ENCODE measurements around the gene CLCN3. TPM values are rescaled to one million over a fixed set of nuclear protein-coding genes. Genes with fewer than 3 reads are reported as not detected.

The CLCN3 gene
- total RNA-seq, 1 donor from 2014 or later = 45.0 TPM

DNA sequence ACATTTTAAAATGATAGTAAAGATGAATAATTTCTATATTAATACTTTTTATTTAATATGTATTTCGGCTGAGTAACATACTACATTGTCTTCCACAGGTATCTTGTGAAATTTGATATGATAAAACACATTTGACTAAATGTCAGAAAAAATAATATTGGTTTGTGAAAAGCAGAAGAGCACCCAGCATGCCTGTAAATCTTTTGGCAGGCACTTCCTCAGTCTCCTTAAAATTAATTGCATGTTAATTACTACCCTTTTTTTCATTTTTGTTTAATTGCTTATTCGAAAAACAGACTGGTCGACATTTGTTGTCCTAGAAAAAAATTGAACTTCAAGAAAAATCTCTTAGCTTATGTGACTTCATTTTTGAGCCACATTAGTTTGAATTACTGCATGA is 40.6 kb downstream of the CLCN3 start:
- H3K4me3 ChIP-seq (ENCODE audit: low read depth, low read length) = peak overlapping the region; percentile 41
- H3K36me3 ChIP-seq (ENCODE audit: control insufficient read depth, insufficient read depth, low read length) = no peaks in the 10 kb centered on the region
- no peak for DNase-seq (ENCODE audit: low read depth)
- no peaks in the 10 kb centered on the region for H3K27me3 ChIP-seq (ENCODE audit: control insufficient read depth, insufficient read depth, low read length)
- no peak for FAIRE-seq
- no peak for TF ChIP-seq CTCF (IDR thresholded peaks at IDR 0.05; ENCODE audit: insufficient read depth, low read length, severe bottlenecking)

DNA sequence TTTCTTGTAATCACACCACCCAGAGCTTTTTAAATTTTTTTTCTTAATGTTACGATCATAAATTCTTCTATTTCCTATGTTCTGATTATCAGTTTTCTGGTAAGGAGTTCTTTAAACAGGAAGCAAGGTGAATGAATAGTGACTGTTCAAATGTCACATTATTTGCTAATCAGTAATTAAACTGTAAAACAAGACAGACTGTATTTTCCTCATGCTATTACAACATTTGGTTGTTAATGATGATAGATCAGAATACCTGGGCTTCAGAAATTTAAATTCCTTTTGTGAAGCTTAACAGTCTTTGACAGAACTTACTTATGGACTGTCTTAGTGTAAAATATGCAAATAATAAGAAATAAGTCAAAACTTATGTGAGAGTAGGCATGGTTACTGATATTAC is 41.4 kb downstream of the CLCN3 start:
- FAIRE-seq (no peak), DNase-seq (ENCODE audit: low read depth) (no peak)
- H3K36me3 ChIP-seq (ENCODE audit: control insufficient read depth, insufficient read depth, low read length) = no peaks in the 10 kb centered on the region
- no peaks in the 10 kb centered on the region for H3K27me3 ChIP-seq (ENCODE audit: control insufficient read depth, insufficient read depth, low read length)
- TF ChIP-seq CTCF (IDR thresholded peaks at IDR 0.05; ENCODE audit: insufficient read depth, low read length, severe bottlenecking) = no peak
- no peak overlapping the region for H3K4me3 ChIP-seq (ENCODE audit: low read depth, low read length)

GRCh38 chr4:169662206-169662605 is 41.8 kb downstream of the CLCN3 start:
- FAIRE-seq = no peak
- no peak overlapping the region for H3K4me3 ChIP-seq (ENCODE audit: low read depth, low read length)
- H3K36me3 ChIP-seq (ENCODE audit: control insufficient read depth, insufficient read depth, low read length) = no peaks in the 10 kb centered on the region
- H3K27me3 ChIP-seq (ENCODE audit: control insufficient read depth, insufficient read depth, low read length) = no peaks in the 10 kb centered on the region
- no peak for DNase-seq (ENCODE audit: low read depth)
- TF ChIP-seq CTCF (IDR thresholded peaks at IDR 0.05; ENCODE audit: insufficient read depth, low read length, severe bottlenecking) = no peak

GRCh38 chr4:169663402-169663801 is 43.0 kb downstream of the CLCN3 start:
- no peak for FAIRE-seq
- TF ChIP-seq CTCF (IDR thresholded peaks at IDR 0.05; ENCODE audit: insufficient read depth, low read length, severe bottlenecking) = no peak
- H3K27me3 ChIP-seq (ENCODE audit: control insufficient read depth, insufficient read depth, low read length) = no peaks in the 10 kb centered on the region
- H3K4me3 ChIP-seq (ENCODE audit: low read depth, low read length) = no peak overlapping the region
- H3K36me3 ChIP-seq (ENCODE audit: control insufficient read depth, insufficient read depth, low read length) = no peaks in the 10 kb centered on the region
- DNase-seq (ENCODE audit: low read depth) = no peak

GRCh38 chr4:169663831-169664230 is 43.5 kb downstream of the CLCN3 start:
- DNase-seq (ENCODE audit: low read depth) = peak; percentile 22
- no peaks in the 10 kb centered on the region for H3K27me3 ChIP-seq (ENCODE audit: control insufficient read depth, insufficient read depth, low read length)
- no peak for TF ChIP-seq CTCF (IDR thresholded peaks at IDR 0.05; ENCODE audit: insufficient read depth, low read length, severe bottlenecking)
- no peak overlapping the region for H3K4me3 ChIP-seq (ENCODE audit: low read depth, low read length)
- no peaks in the 10 kb centered on the region for H3K36me3 ChIP-seq (ENCODE audit: control insufficient read depth, insufficient read depth, low read length)
- no peak for FAIRE-seq

GRCh38 chr4:169664615-169665014 is 44.2 kb downstream of the CLCN3 start:
- Histone ChIP-seq H3K4me3 (ENCODE audit: low read depth, low read length) (no peak overlapping the region), H3K36me3 (ENCODE audit: control insufficient read depth, insufficient read depth, low read length) (no peaks in the 10 kb centered on the region), H3K27me3 (ENCODE audit: control insufficient read depth, insufficient read depth, low read length) (no peaks in the 10 kb centered on the region)
- no peak for TF ChIP-seq CTCF (IDR thresholded peaks at IDR 0.05; ENCODE audit: insufficient read depth, low read length, severe bottlenecking)
- FAIRE-seq (no peak), DNase-seq (ENCODE audit: low read depth) (no peak)
